T-helper 17 cell (primary cell): ENCODE data around the gene DENND4A. TPM values are rescaled to one million over a fixed set of nuclear protein-coding genes. Genes with fewer than 3 reads are reported as not detected.

Source experiments
- ATAC-seq: fragments of 150-1000 bp; cut with Tn5 transposase; 2 replicates; pipeline ENCODE4 v1.10.0; 2021; ENCODE audit warnings: mild to moderate bottlenecking, moderate library complexity
- DNase-seq, 3 donors: peaks; one replicate each; pipeline versions ENCODE4 v3.0.0 to v3.0.0-alpha.2; 2020 to 2021
- H3K9me3 ChIP-seq: one replicate; pipeline ENCODE4 v1.7.0; 2013; ENCODE audit warnings: low read length, mild to moderate bottlenecking; ENCODE audit not compliant: control insufficient read depth, poor library complexity, severe bottlenecking
- H3K27ac Mint-ChIP-seq: one replicate; pipeline ENCODE4 v1.8.0; 2022; ENCODE audit warnings: mild to moderate bottlenecking, moderate library complexity, mixed read lengths
- H3K27me3 Mint-ChIP-seq: one replicate; pipeline ENCODE4 v1.8.0; 2022; ENCODE audit warnings: mixed read lengths
- H3K36me3 Mint-ChIP-seq: one replicate; pipeline ENCODE4 v1.8.0; 2022; ENCODE audit warnings: low read depth, mixed read lengths
- H3K4me1 Mint-ChIP-seq: one replicate; pipeline ENCODE4 v1.8.0; 2022; ENCODE audit warnings: mild to moderate bottlenecking, mixed read lengths
- H3K4me3 Mint-ChIP-seq: one replicate; pipeline ENCODE4 v1.8.0; 2022; ENCODE audit warnings: mild to moderate bottlenecking, moderate library complexity, mixed read lengths
- total RNA-seq, 4 donors: library from RNA in 2 of 4; stranded (reverse) in 2 of 4; gene quantifications; one replicate each; pipeline ENCODE4 v1.2.3 and lab custom pipeline; 2022 to 2026

DENND4A gene
- total RNA-seq, 2 donors from 2014 or later = 63.5 to 71.7 TPM

- no peak overlapping the region for H3K27ac Mint-ChIP-seq
- no peaks in the 10 kb centered on the region for H3K9me3 ChIP-seq
- no peaks in the 10 kb centered on the region for H3K27me3 Mint-ChIP-seq
- H3K36me3 Mint-ChIP-seq = peaks cover 4% of the 10 kb centered on the region
- no peak for ATAC-seq
- H3K4me1 Mint-ChIP-seq = no peaks in the 10 kb centered on the region
- H3K4me3 Mint-ChIP-seq = no peak overlapping the region
- DNase-seq = no peak
Observed at GRCh38 chr15:65695081-65695480, 97.0 kb downstream of the DENND4A start.

DNA sequence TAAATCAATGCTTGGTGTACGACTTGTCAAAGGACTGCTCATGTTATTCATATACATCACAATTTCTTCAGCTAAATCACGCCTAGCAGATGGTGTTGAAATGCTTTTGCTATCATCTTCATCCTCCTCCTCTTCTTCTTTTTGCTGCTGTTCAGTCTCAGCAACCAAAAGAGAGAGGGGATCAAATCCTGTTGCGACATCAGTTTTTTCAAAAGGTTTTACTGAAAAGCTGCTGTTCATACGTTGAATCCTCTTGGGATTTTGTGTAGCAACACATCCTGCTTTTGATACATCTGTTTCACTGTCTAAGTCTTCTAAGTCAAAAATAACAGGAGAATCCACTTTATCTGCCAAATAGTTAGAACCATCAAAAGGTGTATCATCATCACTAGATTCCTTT lies 101.3 kb downstream of the DENND4A start:
- ATAC-seq = no peak
- Mint-ChIP-seq H3K4me3 (no peak overlapping the region), H3K27me3 (no peaks in the 10 kb centered on the region), H3K27ac (no peak overlapping the region), H3K4me1 (no peaks in the 10 kb centered on the region), H3K36me3 (peaks cover 8% of the 10 kb centered on the region)
- no peak for DNase-seq
- H3K9me3 ChIP-seq = no peaks in the 10 kb centered on the region

- H3K9me3 ChIP-seq = no peaks in the 10 kb centered on the region
- Mint-ChIP-seq H3K27me3 (no peaks in the 10 kb centered on the region), H3K27ac (no peak overlapping the region), H3K36me3 (peaks cover 8% of the 10 kb centered on the region), H3K4me1 (no peaks in the 10 kb centered on the region), H3K4me3 (no peak overlapping the region)
- DNase-seq (no peak), ATAC-seq (no peak)
Observed at GRCh38 chr15:65690173-65690572, 101.9 kb downstream of the DENND4A start.

- ATAC-seq (no peak), DNase-seq (no peak)
- Mint-ChIP-seq H3K4me1 (no peaks in the 10 kb centered on the region), H3K27me3 (no peaks in the 10 kb centered on the region), H3K4me3 (no peak overlapping the region), H3K27ac (no peak overlapping the region), H3K36me3 (peaks cover 7% of the 10 kb centered on the region)
- no peaks in the 10 kb centered on the region for H3K9me3 ChIP-seq
Observed at GRCh38 chr15:65688462-65688861, 103.6 kb downstream of the DENND4A start.

- Mint-ChIP-seq H3K4me3 (no peak overlapping the region), H3K4me1 (peaks cover 3% of the 10 kb centered on the region), H3K36me3 (no peaks in the 10 kb centered on the region), H3K27me3 (no peaks in the 10 kb centered on the region), H3K27ac (no peak overlapping the region)
- H3K9me3 ChIP-seq = no peaks in the 10 kb centered on the region
- no peak for ATAC-seq
- DNase-seq = no peak
Observed at GRCh38 chr15:65682404-65682911, 109.6 kb downstream of the DENND4A start.

DNA sequence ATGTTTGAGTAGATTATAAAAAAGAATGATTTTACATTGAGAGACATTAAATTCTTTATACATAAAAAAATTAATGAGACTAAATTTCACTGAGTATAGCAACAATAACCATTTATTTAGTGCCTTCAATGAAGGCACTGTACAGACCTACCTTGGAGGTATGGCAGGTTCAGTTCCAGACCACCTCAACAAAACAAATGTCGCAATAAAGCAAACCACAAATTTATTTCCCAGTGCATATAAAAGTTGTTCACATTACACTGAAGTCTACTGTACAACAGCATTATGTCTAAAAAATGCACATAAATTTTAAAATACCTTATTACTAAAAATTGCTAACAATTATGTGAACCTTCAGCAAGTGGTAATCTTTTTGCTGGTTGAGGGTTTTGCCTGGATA lies 111.5 kb downstream of the DENND4A start:
- no peaks in the 10 kb centered on the region for H3K36me3 Mint-ChIP-seq
- DNase-seq = no peak
- peaks cover 3% of the 10 kb centered on the region for H3K4me1 Mint-ChIP-seq
- no peak for ATAC-seq
- no peaks in the 10 kb centered on the region for H3K9me3 ChIP-seq
- H3K4me3 Mint-ChIP-seq = no peak overlapping the region
- no peaks in the 10 kb centered on the region for H3K27me3 Mint-ChIP-seq
- no peak overlapping the region for H3K27ac Mint-ChIP-seq

- no peak overlapping the region for H3K4me3 Mint-ChIP-seq
- no peak overlapping the region for H3K27ac Mint-ChIP-seq
- H3K27me3 Mint-ChIP-seq = no peaks in the 10 kb centered on the region
- ATAC-seq = no peak
- H3K36me3 Mint-ChIP-seq = no peaks in the 10 kb centered on the region
- no peak for DNase-seq
- peaks cover 3% of the 10 kb centered on the region for H3K4me1 Mint-ChIP-seq
- no peaks in the 10 kb centered on the region for H3K9me3 ChIP-seq
Observed at GRCh38 chr15:65676123-65676522, 116.0 kb downstream of the DENND4A start.

DNA sequence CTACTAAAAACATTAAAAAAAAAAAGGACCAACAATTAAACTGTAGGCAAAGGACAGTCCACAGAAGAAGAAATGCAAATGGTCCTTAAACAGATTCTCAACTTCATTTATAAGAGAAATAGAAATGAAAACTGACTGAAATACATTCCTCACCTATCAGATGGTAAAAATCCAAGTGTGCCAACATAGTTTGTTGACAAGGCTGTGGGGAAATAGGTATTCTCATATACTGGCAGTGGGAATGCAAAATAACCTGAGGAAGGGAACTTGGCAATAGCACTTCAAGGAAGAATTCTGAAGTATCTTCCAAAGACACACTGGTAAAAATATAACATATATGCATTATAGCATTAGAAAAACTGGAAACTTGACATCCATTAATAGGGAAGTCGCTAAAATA lies 116.5 kb downstream of the DENND4A start:
- H3K36me3 Mint-ChIP-seq = no peaks in the 10 kb centered on the region
- H3K9me3 ChIP-seq = no peaks in the 10 kb centered on the region
- H3K27me3 Mint-ChIP-seq = no peaks in the 10 kb centered on the region
- ATAC-seq (no peak), DNase-seq (no peak)
- no peak overlapping the region for H3K4me3 Mint-ChIP-seq
- H3K27ac Mint-ChIP-seq = no peak overlapping the region
- peaks cover 3% of the 10 kb centered on the region for H3K4me1 Mint-ChIP-seq

- H3K9me3 ChIP-seq = no peaks in the 10 kb centered on the region
- no peak for ATAC-seq
- Mint-ChIP-seq H3K27ac (no peak overlapping the region), H3K27me3 (no peaks in the 10 kb centered on the region), H3K4me1 (peaks cover 2% of the 10 kb centered on the region), H3K4me3 (no peak overlapping the region), H3K36me3 (no peaks in the 10 kb centered on the region)
- no peak for DNase-seq
Observed at GRCh38 chr15:65666257-65666656, 125.8 kb downstream of the DENND4A start.

DNA sequence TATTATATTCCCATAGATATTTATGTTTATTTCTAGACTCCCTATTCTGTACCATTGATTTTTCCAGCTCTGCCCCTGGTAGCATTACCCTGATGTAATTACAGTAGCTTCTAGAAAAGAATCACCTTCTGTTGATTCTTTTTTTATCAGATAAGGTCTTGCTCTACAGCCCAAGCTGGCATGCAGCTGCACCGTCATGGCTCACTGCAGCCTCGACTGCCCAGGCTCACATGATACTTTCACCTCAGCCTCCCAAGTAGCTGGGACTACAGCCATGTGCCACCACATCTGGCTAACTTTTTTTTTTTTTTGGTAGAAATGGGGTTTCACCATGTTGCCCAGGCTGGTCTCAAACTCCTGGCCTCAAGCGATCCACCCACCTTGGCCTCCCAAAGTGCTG lies 128.6 kb downstream of the DENND4A start:
- no peaks in the 10 kb centered on the region for H3K27me3 Mint-ChIP-seq
- H3K4me3 Mint-ChIP-seq = no peak overlapping the region
- no peaks in the 10 kb centered on the region for H3K9me3 ChIP-seq
- no peak for ATAC-seq
- H3K27ac Mint-ChIP-seq = no peak overlapping the region
- no peaks in the 10 kb centered on the region for H3K36me3 Mint-ChIP-seq
- no peak for DNase-seq
- H3K4me1 Mint-ChIP-seq = no peaks in the 10 kb centered on the region

- no peak overlapping the region for H3K27ac Mint-ChIP-seq
- H3K4me3 Mint-ChIP-seq = no peak overlapping the region
- no peaks in the 10 kb centered on the region for H3K27me3 Mint-ChIP-seq
- no peaks in the 10 kb centered on the region for H3K9me3 ChIP-seq
- H3K4me1 Mint-ChIP-seq = no peaks in the 10 kb centered on the region
- H3K36me3 Mint-ChIP-seq = no peaks in the 10 kb centered on the region
- DNase-seq (no peak), ATAC-seq (no peak)
Observed at GRCh38 chr15:65660927-65661326, 131.2 kb downstream of the DENND4A start.

GRCh38 chr15:65659502-65660052 lies 132.5 kb downstream of the DENND4A start:
- ATAC-seq = no peak
- no peaks in the 10 kb centered on the region for H3K4me1 Mint-ChIP-seq
- H3K27me3 Mint-ChIP-seq = no peaks in the 10 kb centered on the region
- H3K4me3 Mint-ChIP-seq = no peak overlapping the region
- no peak overlapping the region for H3K27ac Mint-ChIP-seq
- no peak for DNase-seq
- no peaks in the 10 kb centered on the region for H3K9me3 ChIP-seq
- no peaks in the 10 kb centered on the region for H3K36me3 Mint-ChIP-seq

GRCh38 chr15:65655457-65655856 lies 136.6 kb downstream of the DENND4A start:
- Mint-ChIP-seq H3K4me1 (peaks cover 7% of the 10 kb centered on the region), H3K27ac (no peak overlapping the region), H3K36me3 (peaks cover 2% of the 10 kb centered on the region), H3K27me3 (no peaks in the 10 kb centered on the region), H3K4me3 (no peak overlapping the region)
- ATAC-seq (no peak), DNase-seq (no peak)
- no peaks in the 10 kb centered on the region for H3K9me3 ChIP-seq

DNA sequence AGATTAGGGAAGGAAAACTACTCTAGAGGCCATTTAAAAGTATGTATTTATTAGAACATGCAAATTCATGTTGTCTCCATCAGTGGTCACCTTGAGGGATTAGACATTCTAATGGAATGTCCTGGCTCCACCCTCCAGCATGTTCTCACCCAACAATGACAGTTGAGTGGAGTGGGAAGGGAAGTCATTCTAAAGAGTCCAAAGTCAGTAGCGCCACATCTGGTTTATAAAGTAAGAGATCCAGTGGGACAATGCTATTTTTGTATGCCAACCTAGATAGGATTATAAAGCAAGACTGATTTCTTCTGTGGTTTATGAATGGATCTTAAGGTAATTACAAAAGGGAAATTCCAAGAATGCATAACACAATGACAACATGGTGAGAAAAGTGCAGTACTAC lies 137.1 kb downstream of the DENND4A start:
- Mint-ChIP-seq H3K27me3 (no peaks in the 10 kb centered on the region), H3K36me3 (peaks cover 2% of the 10 kb centered on the region), H3K4me3 (no peak overlapping the region), H3K4me1 (peaks cover 11% of the 10 kb centered on the region), H3K27ac (no peak overlapping the region)
- no peak for DNase-seq
- no peak for ATAC-seq
- H3K9me3 ChIP-seq = no peaks in the 10 kb centered on the region
